Panc1 (cell line): ENCODE data around the gene TLCD2.

Experiments used
- POLR2AphosphoS5 ChIP-seq: IDR thresholded peaks from 2 replicates; pipeline ENCODE4 v1.6.1; 2012; ENCODE audit warnings: mild to moderate bottlenecking, low read depth, low read length, moderate library complexity
- SIN3A ChIP-seq: IDR thresholded peaks from 2 replicates; pipeline ENCODE4 v1.6.1; 2012; ENCODE audit warnings: low read depth, mild to moderate bottlenecking, low read length, moderate library complexity, borderline replicate concordance; ENCODE audit not compliant: insufficient read depth
- TCF7L2 ChIP-seq: IDR thresholded peaks from 2 replicates; pipeline ENCODE4 v1.6.1; 2011; ENCODE audit warnings: mild to moderate bottlenecking, low read depth, low read length, inconsistent platforms
- TF ChIP-seq, protein P1 (sequence below), 2 experiments: IDR thresholded peaks; 2 replicates each; pipeline ENCODE4 v1.6.1; 2011 to 2012; ENCODE audit warnings: low read depth in 2 of 2, control low read depth in 1 of 2, low read length in 1 of 2, mild to moderate bottlenecking in 1 of 2, moderate library complexity in 1 of 2; ENCODE audit not compliant: insufficient read depth in 1 of 2
- TF ChIP-seq, protein P2 (sequence below): fragments of 450-650 bp; IDR thresholded peaks from 2 replicates; pipeline ENCODE4 v1.5.1; 2017; ENCODE audit warnings: mild to moderate bottlenecking

DNA sequence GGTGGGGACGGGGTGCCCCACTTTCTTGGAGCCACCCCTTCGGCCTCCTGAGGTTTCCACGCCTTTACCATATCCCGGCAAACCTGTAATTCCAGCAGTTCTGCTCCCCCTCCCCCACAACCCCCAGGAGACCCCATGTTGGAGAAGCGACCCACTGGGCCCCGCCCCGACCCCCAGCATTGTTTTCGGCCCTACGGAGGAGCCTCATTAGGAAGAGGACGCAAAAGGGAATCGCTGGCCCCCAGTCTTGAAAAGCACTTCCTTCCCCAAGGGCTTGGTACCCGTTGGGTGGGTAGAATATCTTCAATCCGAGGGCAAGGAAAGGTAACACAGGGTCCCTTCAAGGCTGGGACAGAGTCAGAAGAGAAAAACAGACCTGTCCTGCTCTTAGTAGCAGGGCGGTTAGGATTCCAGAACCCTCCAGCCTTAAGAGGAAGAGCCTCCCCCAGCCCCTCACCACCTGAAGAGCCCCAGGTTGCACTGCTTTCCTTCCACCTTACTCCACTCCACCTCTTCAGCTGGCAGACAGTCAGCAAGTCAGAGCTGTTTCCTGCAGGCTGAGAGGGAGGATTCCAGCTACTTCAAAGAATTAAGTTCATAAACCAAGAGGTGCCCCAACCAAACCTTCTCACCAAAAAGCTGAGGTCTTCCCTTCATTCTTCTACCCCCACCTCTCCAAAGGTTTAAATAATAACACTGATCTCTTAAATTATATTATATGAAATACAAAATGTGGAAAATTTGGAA lies 803 bp upstream of the TLCD2 start:
- TF ChIP-seq, protein P1, sequence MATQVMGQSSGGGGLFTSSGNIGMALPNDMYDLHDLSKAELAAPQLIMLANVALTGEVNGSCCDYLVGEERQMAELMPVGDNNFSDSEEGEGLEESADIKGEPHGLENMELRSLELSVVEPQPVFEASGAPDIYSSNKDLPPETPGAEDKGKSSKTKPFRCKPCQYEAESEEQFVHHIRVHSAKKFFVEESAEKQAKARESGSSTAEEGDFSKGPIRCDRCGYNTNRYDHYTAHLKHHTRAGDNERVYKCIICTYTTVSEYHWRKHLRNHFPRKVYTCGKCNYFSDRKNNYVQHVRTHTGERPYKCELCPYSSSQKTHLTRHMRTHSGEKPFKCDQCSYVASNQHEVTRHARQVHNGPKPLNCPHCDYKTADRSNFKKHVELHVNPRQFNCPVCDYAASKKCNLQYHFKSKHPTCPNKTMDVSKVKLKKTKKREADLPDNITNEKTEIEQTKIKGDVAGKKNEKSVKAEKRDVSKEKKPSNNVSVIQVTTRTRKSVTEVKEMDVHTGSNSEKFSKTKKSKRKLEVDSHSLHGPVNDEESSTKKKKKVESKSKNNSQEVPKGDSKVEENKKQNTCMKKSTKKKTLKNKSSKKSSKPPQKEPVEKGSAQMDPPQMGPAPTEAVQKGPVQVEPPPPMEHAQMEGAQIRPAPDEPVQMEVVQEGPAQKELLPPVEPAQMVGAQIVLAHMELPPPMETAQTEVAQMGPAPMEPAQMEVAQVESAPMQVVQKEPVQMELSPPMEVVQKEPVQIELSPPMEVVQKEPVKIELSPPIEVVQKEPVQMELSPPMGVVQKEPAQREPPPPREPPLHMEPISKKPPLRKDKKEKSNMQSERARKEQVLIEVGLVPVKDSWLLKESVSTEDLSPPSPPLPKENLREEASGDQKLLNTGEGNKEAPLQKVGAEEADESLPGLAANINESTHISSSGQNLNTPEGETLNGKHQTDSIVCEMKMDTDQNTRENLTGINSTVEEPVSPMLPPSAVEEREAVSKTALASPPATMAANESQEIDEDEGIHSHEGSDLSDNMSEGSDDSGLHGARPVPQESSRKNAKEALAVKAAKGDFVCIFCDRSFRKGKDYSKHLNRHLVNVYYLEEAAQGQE (IDR thresholded peaks at IDR 0.05; ENCODE audit: insufficient read depth in 1 of 2, low read depth in 2 of 2, low read length in 1 of 2) = no peak
- TF ChIP-seq, protein P2, sequence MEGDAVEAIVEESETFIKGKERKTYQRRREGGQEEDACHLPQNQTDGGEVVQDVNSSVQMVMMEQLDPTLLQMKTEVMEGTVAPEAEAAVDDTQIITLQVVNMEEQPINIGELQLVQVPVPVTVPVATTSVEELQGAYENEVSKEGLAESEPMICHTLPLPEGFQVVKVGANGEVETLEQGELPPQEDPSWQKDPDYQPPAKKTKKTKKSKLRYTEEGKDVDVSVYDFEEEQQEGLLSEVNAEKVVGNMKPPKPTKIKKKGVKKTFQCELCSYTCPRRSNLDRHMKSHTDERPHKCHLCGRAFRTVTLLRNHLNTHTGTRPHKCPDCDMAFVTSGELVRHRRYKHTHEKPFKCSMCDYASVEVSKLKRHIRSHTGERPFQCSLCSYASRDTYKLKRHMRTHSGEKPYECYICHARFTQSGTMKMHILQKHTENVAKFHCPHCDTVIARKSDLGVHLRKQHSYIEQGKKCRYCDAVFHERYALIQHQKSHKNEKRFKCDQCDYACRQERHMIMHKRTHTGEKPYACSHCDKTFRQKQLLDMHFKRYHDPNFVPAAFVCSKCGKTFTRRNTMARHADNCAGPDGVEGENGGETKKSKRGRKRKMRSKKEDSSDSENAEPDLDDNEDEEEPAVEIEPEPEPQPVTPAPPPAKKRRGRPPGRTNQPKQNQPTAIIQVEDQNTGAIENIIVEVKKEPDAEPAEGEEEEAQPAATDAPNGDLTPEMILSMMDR = no peak
- no peak for TF ChIP-seq POLR2AphosphoS5
- TF ChIP-seq SIN3A = no peak
- TF ChIP-seq TCF7L2 = no peak
